ENCODE data around the gene RAPGEF2. TPM values are rescaled to one million over a fixed set of nuclear protein-coding genes. Genes with fewer than 3 reads are reported as not detected.
A peak's percentile ranks its signal among the peaks of the same experiment; 100 is the strongest.

RAPGEF2 gene
- total and polyA plus RNA-seq, 8 donors, result 4.3 to 27.5 (median 13.9) TPM

GRCh38 chr4:159317203-159317602 lies 214.3 kb downstream of the RAPGEF2 start:
- 92 to 98% methylated on average over 5 of the region's 5 CpGs for WGBS, 2 donors
- no peak for FAIRE-seq
- Histone ChIP-seq H3K27ac (no peak overlapping the region), H3K4me1 (peaks cover 4 to 10% (median 5%) of the 10 kb centered on the region in 3 donors), H3K27me3 (no peaks in the 10 kb centered on the region), H3K4me3 (no peak overlapping the region), H3K36me3 (peaks cover 0 to 19% (median 0%) of the 10 kb centered on the region in 3 donors), H3K9me3 (no peaks in the 10 kb centered on the region)
- no peak for TF ChIP-seq CTCF (IDR thresholded peaks at IDR 0.05)
- peak in 2 of 4 donors; percentile 17 to 58 for ATAC-seq
- intact Hi-C loops (cut with DNase I), result no loop called here
- no peak for DNase-seq

GRCh38 chr4:159319027-159319426 lies 216.1 kb downstream of the RAPGEF2 start:
- TF ChIP-seq CTCF (IDR thresholded peaks at IDR 0.05), result no peak
- H3K9me3 ChIP-seq, result no peaks in the 10 kb centered on the region
- H3K36me3 ChIP-seq, result peaks cover 0 to 26% (median 0%) of the 10 kb centered on the region in 3 donors
- H3K27me3 ChIP-seq, result no peaks in the 10 kb centered on the region
- FAIRE-seq (no peak), DNase-seq (no peak), ATAC-seq (no peak)
- no peak overlapping the region for H3K27ac ChIP-seq
- 95 to 99% methylated on average over 4 of the region's 4 CpGs for WGBS, 2 donors
- intact Hi-C loops (cut with DNase I), result no loop called here
- H3K4me1 ChIP-seq, result no peaks in the 10 kb centered on the region
- H3K4me3 ChIP-seq, result no peak overlapping the region

GRCh38 chr4:159326480-159326879 lies 223.6 kb downstream of the RAPGEF2 start:
- no peaks in the 10 kb centered on the region for H3K27me3 ChIP-seq
- H3K9me3 ChIP-seq, result no peaks in the 10 kb centered on the region
- no peak for TF ChIP-seq CTCF (IDR thresholded peaks at IDR 0.05)
- DNase-seq, result no peak
- H3K4me3 ChIP-seq, result no peak overlapping the region
- no peaks in the 10 kb centered on the region for H3K4me1 ChIP-seq
- peaks cover 0 to 9% (median 0%) of the 10 kb centered on the region in 3 donors for H3K36me3 ChIP-seq
- H3K27ac ChIP-seq, result no peak overlapping the region
- no peak for ATAC-seq
- FAIRE-seq, result no peak
- intact Hi-C loops (cut with DNase I), result no loop called here

GRCh38 chr4:159328766-159329165 lies 225.9 kb downstream of the RAPGEF2 start:
- no peak overlapping the region for H3K4me3 ChIP-seq
- FAIRE-seq (no peak), ATAC-seq (no peak), DNase-seq (no peak)
- intact Hi-C loops (cut with DNase I), result no loop called here
- no peaks in the 10 kb centered on the region for H3K9me3 ChIP-seq
- no peaks in the 10 kb centered on the region for H3K27me3 ChIP-seq
- no peak for TF ChIP-seq CTCF (IDR thresholded peaks at IDR 0.05)
- peaks cover 0 to 9% (median 0%) of the 10 kb centered on the region in 3 donors for H3K36me3 ChIP-seq
- whole genome bisulfite sequencing, 2 donors, result 93 to 98% methylated on average over 2 of the region's 2 CpGs
- no peaks in the 10 kb centered on the region for H3K4me1 ChIP-seq
- H3K27ac ChIP-seq, result no peak overlapping the region

- FAIRE-seq (no peak), DNase-seq (no peak), ATAC-seq (no peak)
- Histone ChIP-seq H3K4me3 (no peak overlapping the region), H3K27ac (no peak overlapping the region), H3K27me3 (no peaks in the 10 kb centered on the region), H3K4me1 (no peaks in the 10 kb centered on the region), H3K9me3 (no peaks in the 10 kb centered on the region), H3K36me3 (peaks cover 0 to 25% (median 0%) of the 10 kb centered on the region in 3 donors)
- intact Hi-C loops (cut with DNase I), result no loop called here
- TF ChIP-seq CTCF (IDR thresholded peaks at IDR 0.05), result no peak
- 91 to 97% methylated on average over 1 of the region's 1 CpG for WGBS, 2 donors
These were observed 231.6 kb downstream of the RAPGEF2 start for GRCh38 chr4:159334461-159334860.
